GM18499 (cell line): ENCODE data around the gene FGF3.

Source experiments
- ATAC-seq: cut with Tn5 transposase; IDR thresholded peaks from one replicate; pipeline ENCODE4 v1.9.1; 2021; ENCODE audit warnings: moderate number of reproducible peaks; ENCODE audit not compliant: insufficient read depth, unreplicated experiment

The FGF3 gene

DNA sequence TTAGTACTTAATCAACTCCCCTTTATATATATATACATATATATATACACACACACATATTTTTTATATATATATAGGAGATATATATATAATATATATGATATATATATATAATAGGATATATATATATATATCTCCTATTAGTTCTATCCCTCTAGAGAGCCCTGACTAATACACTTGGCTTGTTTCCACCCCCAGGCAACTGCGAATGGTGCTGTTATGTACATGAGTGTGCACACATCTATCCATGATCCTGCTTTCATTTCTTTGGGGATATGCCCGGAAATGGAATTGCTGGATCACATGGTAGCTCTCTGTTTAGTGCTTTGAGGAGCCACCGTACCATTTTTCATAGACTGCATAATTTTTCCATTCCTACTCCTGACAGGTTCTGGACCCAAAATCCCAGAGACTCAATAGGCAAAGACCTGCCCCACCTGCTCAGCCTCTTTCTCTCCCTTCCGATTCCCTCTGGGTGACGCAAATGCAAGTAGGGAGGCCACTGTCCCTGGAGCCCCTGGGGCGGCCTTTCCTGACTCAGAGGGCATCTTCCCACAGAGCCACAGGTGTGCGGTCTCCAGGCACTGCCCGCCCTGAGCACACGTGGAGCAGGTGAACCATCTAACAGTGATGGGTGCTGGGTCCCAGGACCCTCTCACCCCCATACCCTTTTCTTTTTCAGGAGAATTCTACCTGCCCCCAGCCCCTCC is 12.0 kb downstream of the FGF3 start:
- ATAC-seq, result no peak

DNA sequence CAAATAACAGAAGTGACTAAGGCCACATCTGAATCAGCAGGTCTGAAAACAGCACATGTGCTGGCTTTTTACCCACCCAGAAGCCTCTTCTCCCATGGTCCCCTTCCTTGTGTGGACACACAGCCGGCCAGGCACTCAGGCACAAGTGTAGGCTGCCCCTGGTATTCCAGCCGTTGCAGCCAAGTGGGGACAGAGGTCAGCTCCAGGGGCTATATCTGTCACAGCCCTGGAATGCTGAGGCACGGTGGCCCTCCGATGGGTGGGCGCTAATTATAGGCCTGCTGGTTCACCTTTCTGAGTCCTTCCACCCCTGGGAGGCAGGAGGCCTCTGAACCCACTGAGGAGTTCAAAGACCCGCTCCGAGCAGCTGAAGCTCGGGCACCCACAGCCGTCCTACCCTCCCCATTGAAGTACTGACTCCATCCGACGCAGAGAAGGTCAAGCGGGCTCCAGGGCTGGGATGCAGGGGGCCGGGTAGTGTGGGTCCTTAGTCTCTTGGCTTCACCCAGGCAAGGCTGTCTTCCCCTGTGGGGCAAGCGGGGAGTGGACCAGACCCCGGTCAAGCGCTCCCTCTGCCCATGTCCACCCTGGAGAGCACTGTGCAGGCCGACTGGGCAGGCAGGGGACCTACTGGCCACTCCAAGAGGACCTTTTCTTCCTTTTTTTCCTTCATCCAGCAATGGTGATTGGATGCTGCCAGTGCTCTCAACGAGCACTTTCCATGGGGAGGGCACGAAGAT is 14.3 kb downstream of the FGF3 start:
- no peak for ATAC-seq

DNA sequence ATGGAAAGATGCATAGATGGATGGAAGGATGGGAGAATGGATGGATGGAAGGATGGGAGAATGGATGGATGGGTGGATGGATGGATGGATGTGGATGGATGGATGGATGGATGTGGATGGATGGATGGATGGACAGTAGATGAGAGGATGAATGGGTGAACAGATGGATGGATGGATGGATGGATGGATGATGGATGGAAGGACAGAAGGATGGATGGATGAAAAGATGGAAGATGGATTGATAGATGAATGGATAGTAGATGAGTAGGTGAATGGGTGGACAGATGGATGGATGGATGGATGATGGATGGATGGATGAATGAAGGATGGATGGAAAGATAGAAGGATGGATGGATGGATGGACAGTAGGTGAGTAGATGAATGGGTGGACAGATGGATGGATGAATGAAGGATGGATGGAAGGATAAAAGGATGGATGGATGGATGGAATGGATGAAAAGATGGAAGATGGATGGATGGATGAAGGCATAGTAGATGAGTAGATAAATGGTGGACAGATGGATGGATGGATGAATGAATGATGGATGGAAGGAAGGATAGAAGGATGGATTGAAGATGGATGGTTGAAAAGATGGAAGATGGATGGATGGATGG is 15.5 kb downstream of the FGF3 start:
- no peak for ATAC-seq

DNA sequence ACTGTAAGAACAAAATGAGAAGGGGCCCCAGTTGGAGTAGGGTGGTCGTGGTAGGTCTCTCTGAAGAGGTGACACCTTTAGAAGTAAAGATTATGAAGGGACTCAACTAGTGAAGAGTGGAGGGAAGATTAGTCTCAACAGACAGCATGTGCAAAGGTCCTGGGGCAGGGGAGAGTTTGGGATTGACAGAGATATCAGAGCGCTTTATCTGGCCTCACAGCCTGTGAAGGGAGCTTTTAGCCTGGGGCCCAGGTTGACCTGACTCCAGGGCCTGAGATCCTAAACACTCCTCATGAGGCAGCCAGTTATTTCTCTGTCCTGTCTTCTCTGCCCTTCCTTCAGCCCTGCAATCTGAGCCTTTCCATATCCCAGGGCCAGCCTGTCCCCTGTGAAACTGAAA is 16.2 kb downstream of the FGF3 start:
- no peak for ATAC-seq

DNA sequence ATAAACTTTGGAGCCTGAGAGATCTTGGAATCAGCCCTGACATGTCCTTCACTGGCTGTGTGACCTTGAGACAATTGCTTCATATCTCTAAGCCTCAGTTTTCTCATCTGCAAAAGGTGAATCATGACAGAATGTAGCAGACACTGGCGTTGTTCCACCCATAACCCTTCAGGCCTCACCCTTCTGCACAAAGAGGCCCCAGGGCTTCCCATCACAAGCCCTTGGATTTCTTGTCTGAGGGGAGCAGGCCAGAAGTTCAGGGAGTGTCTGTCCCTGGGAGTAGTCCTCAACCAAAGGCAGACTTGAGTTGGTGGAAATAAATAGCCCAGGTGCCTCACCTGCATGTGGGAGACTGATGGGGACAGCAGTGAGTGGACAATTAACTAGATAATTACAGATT is 16.6 kb downstream of the FGF3 start:
- no peak for ATAC-seq

DNA sequence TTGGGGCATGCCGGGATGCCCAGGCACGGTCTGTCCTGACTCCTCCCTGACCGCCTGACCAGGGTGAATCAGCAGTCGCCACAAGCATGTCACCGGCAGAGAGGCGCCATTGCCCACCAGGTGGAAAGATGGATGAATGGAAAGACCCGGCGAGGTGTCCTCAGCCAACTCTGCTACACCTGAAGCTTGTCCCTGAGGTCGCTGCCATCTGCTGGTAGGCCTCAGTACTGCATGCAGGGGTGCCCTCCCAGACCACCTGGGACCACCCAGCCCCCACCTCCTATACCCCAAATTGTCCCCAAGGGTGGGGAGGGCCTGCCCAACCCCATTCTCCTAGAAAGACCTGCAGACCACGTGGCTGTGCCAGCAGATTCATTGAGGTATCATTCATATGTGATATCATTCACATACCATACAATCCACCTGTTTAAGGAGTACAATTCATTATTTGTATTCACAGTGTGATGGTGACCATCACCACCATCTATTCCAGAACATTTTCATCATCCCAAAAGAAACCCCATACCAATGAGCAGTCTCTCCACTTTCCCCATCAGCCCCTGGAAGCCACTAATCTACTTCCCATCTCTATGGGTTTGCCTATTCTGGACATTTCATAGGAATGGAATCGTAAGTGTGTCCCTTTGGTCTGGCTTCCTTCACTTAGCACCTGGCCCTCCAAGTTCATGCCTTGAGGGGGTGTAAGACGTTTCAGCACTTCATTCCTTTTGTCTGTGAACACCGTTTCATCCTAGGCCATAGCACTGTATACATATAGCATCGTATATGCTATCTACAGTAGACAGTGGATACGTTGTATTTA is 17.5 kb downstream of the FGF3 start:
- ATAC-seq, result no peak

DNA sequence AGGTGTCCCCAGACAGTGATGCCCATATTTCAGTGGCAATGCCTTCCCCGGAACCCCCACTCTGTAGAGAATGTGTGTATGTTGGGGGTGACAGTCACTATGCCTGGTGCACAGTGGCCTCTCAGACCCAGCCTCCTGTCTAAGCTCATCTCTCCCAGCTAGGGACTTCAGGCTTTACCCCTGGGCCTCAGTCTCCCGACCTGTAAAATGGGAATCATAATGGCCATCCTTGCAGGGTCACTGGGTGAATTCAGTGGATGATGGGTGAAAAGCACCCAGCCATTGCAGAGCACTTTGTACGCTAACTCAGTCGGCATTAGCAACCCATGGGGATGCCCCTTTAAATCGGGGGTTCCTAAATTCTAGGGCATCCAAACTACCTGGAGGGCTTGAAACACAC is 18.9 kb downstream of the FGF3 start:
- ATAC-seq, result no peak

DNA sequence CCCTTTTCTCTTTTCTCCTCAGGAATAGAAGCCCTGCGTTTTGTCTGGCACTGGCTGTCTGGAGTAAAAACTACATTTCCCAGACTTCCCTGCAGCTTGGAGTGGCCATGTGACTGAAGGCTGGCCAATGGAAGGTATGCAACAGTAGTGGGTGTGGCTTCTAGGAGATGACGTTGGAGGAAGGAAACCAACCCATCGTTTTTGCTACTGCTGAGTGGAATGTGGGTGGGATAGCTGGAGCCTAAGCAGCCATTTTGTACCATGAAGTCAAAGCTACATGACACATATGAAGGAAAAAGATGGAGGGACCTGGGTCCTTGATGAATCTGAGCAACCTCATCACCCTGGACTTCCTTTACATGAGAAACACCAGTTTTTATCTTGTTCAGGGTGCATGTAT is 19.6 kb downstream of the FGF3 start:
- ATAC-seq, result no peak

DNA sequence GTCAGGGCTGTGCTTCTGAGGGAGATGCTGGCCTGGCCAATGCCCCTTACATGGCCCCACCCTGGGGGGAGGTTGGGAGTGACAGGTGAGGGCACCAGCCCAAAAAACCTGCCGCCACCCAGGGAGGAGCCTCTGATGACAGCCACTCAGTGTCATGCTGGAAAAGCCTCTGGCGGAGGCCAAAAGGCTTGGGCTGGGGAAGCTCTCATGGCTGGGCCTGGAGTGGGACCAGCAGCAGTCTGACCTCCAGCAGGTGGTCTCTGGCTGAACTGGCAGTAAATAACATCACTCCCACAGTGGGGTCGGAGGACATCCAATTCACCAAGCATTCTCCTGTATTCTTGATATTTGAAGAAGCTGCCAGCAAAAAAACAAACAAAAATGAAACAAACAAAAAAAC is 20.1 kb downstream of the FGF3 start:
- no peak for ATAC-seq

DNA sequence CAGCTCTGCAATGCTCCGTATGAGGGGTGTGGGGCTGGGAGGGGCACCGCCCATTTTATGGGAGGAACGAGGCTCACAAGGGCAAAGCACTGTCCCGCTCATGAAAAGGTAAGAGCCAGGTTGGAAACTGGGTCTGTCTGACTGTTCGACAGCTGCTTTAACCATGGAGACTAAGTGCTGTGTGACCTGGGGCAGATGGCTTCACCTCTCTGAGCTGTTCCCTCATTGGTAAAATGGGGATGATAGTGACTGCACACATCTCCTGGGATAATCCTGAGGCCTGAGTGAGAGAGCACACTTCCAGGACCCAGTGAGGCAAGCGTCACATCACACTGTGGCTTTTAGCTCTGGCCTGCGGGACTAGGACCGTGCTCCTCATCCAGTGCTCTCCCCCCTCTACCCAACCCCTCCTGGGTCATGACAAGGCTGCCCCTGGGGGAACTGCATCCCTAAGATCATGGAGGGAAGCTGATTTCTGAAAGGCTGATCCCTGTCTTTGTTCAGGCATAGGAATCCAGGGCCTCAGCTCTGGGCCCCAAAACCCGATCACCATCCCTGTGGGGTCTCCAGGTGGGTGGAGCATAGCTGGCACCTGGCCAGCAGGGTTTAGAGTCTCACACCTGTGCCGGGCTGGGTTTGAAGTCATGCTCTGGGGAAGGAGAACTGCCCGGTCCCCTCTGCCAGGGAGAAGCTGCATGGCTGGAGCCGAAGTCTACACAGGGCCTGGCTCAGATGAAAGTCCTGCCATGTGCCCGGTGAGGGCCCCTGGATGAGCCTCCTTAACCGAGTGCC is 21.3 kb downstream of the FGF3 start:
- ATAC-seq, result no peak

DNA sequence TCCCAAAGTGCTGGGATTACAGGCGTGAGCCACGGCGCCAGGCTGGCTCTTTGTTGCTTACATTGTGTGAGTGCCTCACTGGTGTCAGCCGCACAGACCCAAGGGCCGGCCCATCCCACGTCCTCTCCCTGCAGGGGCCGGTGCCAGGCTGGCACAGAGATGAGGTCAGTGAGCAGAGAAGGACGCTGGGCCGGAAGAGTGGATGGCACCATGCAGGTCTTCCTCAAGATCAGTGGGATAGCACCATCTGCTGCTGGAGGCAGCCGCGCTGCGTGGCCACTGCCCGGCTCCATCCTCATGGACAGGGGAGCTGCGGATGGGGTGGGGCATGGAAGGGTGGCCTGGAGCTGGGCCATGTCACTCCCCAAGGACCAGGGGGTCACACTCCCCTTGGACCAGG is 22.1 kb downstream of the FGF3 start:
- ATAC-seq, result no peak

DNA sequence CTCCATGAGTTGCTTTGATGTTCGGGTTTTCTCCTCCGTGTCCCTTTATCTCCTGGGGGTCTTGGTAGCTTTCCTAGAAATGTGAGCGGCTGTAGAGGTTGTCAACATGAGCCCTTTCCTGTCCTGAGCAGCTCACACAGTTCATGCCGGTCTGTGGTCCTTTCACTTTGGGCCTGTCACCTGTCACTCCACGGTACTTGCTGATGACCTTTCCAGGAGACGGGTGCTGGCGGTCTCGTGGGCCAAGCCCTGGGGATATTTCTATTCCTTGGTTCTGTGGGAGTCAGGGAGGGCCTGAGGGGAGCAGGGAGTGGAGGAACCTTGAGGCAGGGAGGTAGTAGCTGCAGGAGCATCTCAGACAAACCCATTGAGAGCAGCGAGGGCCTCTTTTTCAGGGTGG is 23.2 kb downstream of the FGF3 start:
- ATAC-seq, result no peak

DNA sequence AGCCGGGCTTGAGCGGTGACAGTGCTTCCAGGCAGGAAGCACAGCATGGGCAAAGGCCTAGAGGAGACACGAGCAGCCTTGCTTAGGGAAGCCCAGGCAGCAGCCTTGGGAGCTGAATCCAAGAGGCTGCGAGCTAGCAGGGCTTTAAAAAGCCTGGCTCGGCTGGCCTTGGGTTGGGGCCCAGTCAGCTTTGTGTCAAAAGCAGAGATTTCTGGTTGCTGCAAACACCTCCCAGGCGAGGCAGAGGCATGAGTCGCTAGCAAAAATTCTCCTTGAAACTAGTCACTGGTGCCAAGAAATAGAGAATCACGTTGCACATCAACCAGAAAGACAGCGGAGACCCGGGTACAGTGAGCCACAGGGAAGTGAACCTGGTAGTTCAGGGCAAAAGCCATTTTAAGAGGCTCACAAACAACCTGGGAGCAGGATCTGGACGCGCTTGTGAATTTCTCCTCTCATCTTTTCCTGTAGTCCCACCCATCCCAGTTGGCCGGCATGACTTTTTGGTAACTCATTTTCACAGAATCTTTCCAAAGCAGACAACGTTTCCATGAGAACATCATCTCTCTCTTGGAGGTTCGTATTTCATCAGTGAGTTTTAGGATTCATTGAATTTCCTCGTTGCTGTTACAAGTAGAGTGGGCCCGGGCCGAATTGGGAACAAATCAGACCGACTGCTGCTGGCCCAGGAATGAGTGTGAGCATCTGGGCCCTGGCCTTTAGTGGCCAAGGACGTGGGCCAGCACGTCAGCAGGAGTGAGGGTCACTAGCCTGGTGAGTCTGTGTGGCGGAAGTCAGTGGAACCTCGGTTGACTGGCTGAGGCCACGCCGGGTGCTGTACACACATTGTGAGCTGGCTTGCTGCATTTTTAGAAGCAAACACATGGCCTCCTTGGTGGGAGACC is 27.7 kb downstream of the FGF3 start:
- no peak for ATAC-seq

DNA sequence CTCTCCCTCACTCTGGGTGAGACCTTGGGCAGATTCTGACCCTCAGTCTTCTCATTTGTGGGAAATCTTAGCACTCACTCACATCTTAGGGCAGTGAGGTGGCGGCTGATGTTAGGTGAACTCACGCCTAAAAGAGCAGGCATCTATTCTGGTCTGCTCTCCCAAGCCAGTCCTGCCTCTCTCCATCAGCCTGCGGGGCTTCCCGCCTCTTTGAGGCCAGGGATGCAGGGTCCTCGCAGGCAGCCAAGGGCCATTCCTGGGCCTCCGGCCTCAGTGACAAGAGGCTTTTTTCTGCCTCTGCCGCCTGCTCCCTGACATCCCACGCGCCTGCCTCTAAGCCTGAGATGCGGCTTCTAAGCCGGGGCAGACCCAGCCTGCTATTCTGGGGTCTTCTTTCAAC is 30.3 kb downstream of the FGF3 start:
- no peak for ATAC-seq

DNA sequence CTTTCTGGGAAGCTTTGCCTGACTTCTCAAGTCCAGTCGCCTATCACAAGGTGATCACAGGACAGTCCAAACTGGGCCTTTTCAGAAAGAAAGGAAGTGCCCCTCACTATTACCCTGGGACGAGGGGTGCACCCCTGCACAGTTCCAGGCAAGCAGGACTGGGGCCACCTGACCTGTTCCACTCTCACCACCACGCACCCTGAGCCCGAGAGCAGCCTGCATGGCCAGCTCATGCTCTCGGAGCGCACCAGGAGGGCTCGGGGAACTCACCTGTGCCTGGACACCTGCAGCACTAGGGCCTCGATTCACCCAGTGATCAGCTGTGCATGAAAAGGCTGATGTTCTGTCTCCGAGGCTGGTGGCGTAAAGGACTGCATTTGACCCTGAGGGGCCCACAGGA is 31.3 kb downstream of the FGF3 start:
- ATAC-seq, result no peak

DNA sequence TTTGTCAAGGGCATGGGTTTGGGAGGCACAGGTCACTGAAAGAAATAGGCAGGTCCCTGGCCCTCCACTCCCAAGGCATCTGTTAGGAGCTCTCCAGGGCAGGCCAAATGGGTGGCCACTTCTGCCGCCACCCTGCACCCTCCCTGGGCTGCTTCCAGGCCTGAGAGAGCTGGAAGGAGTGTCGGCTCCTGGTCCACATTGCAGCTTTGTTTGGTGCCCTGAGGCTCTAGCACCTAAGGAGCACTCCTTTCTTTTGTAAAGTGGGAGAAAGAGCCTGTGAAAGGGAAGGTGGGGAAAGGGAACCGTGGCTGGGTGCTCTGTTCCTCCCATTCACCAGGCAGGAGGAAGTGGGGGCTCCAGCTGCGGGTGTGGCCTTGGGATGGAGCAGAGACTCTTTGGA is 31.8 kb downstream of the FGF3 start:
- ATAC-seq, result no peak

DNA sequence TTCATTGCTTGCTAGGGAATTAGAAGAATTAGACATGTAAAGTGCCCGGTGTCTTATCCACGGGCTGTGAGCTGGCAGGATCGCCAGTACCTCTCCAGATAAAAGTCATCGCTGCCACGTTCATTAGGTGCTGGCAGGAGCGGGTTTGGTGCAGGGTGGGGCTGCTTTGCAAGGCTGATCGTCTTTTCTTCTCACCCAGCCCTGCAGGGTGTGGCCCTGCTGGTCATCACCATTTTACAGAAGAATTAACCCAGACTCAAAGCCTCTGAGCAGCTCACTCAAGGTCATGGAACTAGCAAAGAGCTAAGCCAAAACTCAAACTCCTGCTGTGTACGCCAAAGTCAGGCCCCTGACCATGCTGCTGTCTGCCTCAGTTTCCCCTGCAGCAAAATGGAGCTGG is 38.0 kb downstream of the FGF3 start:
- ATAC-seq, result no peak

DNA sequence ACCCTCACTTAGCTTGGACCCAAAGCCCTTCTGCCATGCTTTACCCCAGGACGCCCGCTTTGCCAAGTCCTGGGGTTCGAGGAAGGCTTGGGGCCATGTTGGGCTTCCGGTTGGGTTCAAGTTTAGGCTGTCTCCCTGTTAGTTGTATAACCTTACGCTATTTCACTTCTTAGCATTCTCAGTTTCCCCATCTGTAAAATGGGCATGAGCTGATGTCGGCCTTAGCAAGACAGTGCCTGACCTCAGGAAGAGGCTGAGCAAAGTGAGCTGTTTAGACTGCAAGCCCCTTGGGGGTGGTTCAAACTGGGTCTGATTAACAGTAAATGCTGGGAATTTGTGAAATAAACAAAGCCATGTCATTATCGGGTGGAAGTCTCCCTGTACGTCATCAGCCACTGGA is 40.8 kb downstream of the FGF3 start:
- no peak for ATAC-seq

DNA sequence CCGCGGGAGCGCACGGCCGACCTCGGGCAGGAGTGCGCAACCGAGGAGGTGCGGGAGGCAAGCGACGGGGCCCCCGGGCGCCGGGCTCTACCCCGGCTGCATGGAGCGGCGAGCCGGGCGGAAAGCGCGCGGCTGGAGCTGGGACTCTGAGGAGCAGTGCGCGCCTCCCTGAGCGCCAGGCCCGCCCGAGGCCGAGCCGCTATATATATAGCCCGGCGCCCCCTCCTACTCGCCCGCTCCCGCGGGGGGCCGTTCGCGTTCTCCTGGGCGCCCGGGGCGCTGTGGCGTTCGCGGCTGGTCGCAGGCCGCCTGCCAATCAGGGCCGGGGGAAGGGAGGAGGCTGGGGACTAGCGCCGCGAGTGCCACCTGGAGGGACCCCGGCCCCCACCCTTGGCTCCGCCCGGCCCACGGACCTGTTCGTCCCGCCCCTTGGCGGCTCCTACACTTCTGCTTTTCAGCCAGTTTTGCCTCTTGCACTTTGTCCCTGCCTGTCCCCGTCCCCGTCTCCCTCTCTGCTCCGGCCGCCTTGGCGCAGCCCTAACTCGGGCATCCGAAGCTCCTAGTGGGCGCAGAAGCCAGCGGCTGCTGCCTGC is 44.0 kb downstream of the FGF3 start, which contains the start of gene FGF4:
Gene FGF4 (minus strand): TSS at position 179 of the 593 bp plus-strand sequence. CDS start 257 bp downstream, outside the sequence.
- ATAC-seq, result no peak
